SU-DHL-6 (cell line): ENCODE results near the gene GXYLT1.

Experiments used
- H2AFZ ChIP-seq: fragments of 200-600 bp; sonication (generic); 2 replicates; pipeline ENCODE4 v1.6.1; 2014; ENCODE audit warnings: low read depth, mild to moderate bottlenecking, moderate library complexity, mixed read lengths, antibody characterized with exemption, low read length; ENCODE audit not compliant: severe bottlenecking
- H3F3A ChIP-seq: fragments of 200-600 bp; shearing (Covaris generic); 2 replicates; pipeline ENCODE4 v1.6.0; 2016; ENCODE audit warnings: antibody characterized with exemption, mild to moderate bottlenecking; ENCODE audit not compliant: insufficient read depth
- H3K27ac ChIP-seq: fragments of 200-600 bp; sonication (generic); 2 replicates; pipeline ENCODE4 v1.5.1; 2016; ENCODE audit warnings: low read depth, mild to moderate bottlenecking, low read length, moderate library complexity, mixed read lengths
- H3K27me3 ChIP-seq: fragments of 200-600 bp; sonication (generic), shearing (Covaris generic); 2 replicates; pipeline ENCODE4 v1.6.0; 2014; ENCODE audit warnings: mild to moderate bottlenecking, low read length
- H3K36me3 ChIP-seq: fragments of 200-600 bp; sonication (generic); 2 replicates; pipeline ENCODE4 v1.6.1; 2014; ENCODE audit warnings: mild to moderate bottlenecking, low read length, mixed read lengths
- H3K4me2 ChIP-seq: fragments of 300-600, 200-600 bp; shearing (Covaris generic), sonication (generic); 2 replicates; pipeline ENCODE4 v1.6.0; 2014; ENCODE audit warnings: low read length, low read depth, mild to moderate bottlenecking; ENCODE audit not compliant: poor library complexity, severe bottlenecking
- H3K4me3 ChIP-seq: fragments of 200-600 bp; sonication (generic); 2 replicates; pipeline ENCODE4 v1.5.1; 2014; ENCODE audit warnings: antibody characterized with exemption, low read length, mild to moderate bottlenecking, mixed read lengths; ENCODE audit not compliant: insufficient read depth, poor library complexity, severe bottlenecking
- H3K79me2 ChIP-seq: fragments of 200-600 bp; sonication (generic); 2 replicates; pipeline ENCODE4 v1.6.1; 2014; ENCODE audit warnings: mild to moderate bottlenecking, low read length, moderate library complexity; ENCODE audit not compliant: insufficient read depth
- H3K9ac ChIP-seq: fragments of 200-600 bp; sonication (generic); 2 replicates; pipeline ENCODE4 v1.7.0; 2014; ENCODE audit warnings: mild to moderate bottlenecking, low read length
- H3K9me2 ChIP-seq: fragments of 200-600 bp; sonication (generic); replicated peaks from 2 replicates; pipeline ENCODE4 v1.6.1; 2014; ENCODE audit warnings: low read length; ENCODE audit not compliant: insufficient read depth
- H3K9me3 ChIP-seq: fragments of 200-600 bp; sonication (generic); 2 replicates; pipeline ENCODE4 v1.6.1; 2014; ENCODE audit warnings: low read length, mixed read lengths; ENCODE audit not compliant: insufficient read depth
- H4K20me1 ChIP-seq: fragments of 200-600 bp; sonication (generic); 2 replicates; pipeline ENCODE4 v1.6.1; 2014; ENCODE audit warnings: low read depth, mild to moderate bottlenecking, antibody characterized with exemption, low read length, moderate library complexity, mixed read lengths
- CTCF ChIP-seq: fragments of 200-600 bp; sonication (generic); IDR thresholded peaks from one replicate; pipeline ENCODE4 v1.5.1; 2017; ENCODE audit warnings: antibody characterized with exemption, mild to moderate bottlenecking, low read length, moderate library complexity; ENCODE audit not compliant: insufficient read depth, poor library complexity, severe bottlenecking
- EZH2phosphoT487 ChIP-seq: fragments of 200-600 bp; sonication (generic), shearing (Covaris generic); conservative IDR thresholded peaks from 2 replicates; pipeline ENCODE4 v1.6.1; 2018; ENCODE audit warnings: mild to moderate bottlenecking, antibody characterized with exemption, low read length, moderate library complexity, mixed read lengths

The GXYLT1 gene

GRCh38 chr12:42162193-42162592 lies 17.5 kb upstream of the GXYLT1 start:
- H3K4me2 ChIP-seq = no peak overlapping the region
- no peak overlapping the region for H3K27ac ChIP-seq
- no peak for TF ChIP-seq CTCF
- no peak for TF ChIP-seq EZH2phosphoT487
- peaks cover 22% of the 10 kb centered on the region; the same call in 1 of the 2 replicates for H3K36me3 ChIP-seq
- no peaks in the 10 kb centered on the region for H3K27me3 ChIP-seq
- no peaks in the 10 kb centered on the region for H3K9me3 ChIP-seq
- no peaks in the 10 kb centered on the region for H3F3A ChIP-seq
- H4K20me1 ChIP-seq = no peaks in the 10 kb centered on the region
- no peak overlapping the region for H2AFZ ChIP-seq
- no peaks in the 10 kb centered on the region for H3K79me2 ChIP-seq
- no peaks in the 10 kb centered on the region for H3K9me2 ChIP-seq
- no peak overlapping the region for H3K4me3 ChIP-seq
- H3K9ac ChIP-seq = no peak overlapping the region

- Histone ChIP-seq H3K9ac (no peak overlapping the region), H3K27me3 (no peaks in the 10 kb centered on the region), H3K4me3 (no peak overlapping the region), H3K9me2 (no peaks in the 10 kb centered on the region), H3K4me2 (no peak overlapping the region), H3K9me3 (no peaks in the 10 kb centered on the region), H3K27ac (no peak overlapping the region), H3K79me2 (no peaks in the 10 kb centered on the region), H2AFZ (no peak overlapping the region), H3K36me3 (peaks cover 22% of the 10 kb centered on the region; the same call in 1 of the 2 replicates), H4K20me1 (no peaks in the 10 kb centered on the region), H3F3A (no peaks in the 10 kb centered on the region)
- no peak for TF ChIP-seq EZH2phosphoT487
- TF ChIP-seq CTCF = no peak
Measured at GRCh38 chr12:42161529-42161928, 16.9 kb upstream of the GXYLT1 start.

- TF ChIP-seq EZH2phosphoT487 = no peak
- TF ChIP-seq CTCF = no peak
Measured at GRCh38 chr12:42156232-42156631, 11.6 kb upstream of the GXYLT1 start.

More at GRCh38 chr12:42156232-42156631, 11.6 kb upstream of the GXYLT1 start:
- no peak overlapping the region for H3K4me3 ChIP-seq
- H3F3A ChIP-seq = no peaks in the 10 kb centered on the region
- no peaks in the 10 kb centered on the region for H3K9me3 ChIP-seq
- no peak overlapping the region for H3K4me2 ChIP-seq
- H3K27me3 ChIP-seq = no peaks in the 10 kb centered on the region
- no peak overlapping the region for H2AFZ ChIP-seq
- H3K9ac ChIP-seq = no peak overlapping the region
- H3K9me2 ChIP-seq = no peaks in the 10 kb centered on the region
- no peak overlapping the region for H3K27ac ChIP-seq
- no peaks in the 10 kb centered on the region for H4K20me1 ChIP-seq
- H3K36me3 ChIP-seq = peaks cover 22% of the 10 kb centered on the region; the same call in 1 of the 2 replicates
- H3K79me2 ChIP-seq = no peaks in the 10 kb centered on the region
